Measurements from ENCODE around the gene COA3. TPM values are rescaled to one million over a fixed set of nuclear protein-coding genes. Genes with fewer than 3 reads are reported as not detected.

The COA3 gene
- 48.9 and 52.8 TPM in 2 replicates for total RNA-seq

DNA sequence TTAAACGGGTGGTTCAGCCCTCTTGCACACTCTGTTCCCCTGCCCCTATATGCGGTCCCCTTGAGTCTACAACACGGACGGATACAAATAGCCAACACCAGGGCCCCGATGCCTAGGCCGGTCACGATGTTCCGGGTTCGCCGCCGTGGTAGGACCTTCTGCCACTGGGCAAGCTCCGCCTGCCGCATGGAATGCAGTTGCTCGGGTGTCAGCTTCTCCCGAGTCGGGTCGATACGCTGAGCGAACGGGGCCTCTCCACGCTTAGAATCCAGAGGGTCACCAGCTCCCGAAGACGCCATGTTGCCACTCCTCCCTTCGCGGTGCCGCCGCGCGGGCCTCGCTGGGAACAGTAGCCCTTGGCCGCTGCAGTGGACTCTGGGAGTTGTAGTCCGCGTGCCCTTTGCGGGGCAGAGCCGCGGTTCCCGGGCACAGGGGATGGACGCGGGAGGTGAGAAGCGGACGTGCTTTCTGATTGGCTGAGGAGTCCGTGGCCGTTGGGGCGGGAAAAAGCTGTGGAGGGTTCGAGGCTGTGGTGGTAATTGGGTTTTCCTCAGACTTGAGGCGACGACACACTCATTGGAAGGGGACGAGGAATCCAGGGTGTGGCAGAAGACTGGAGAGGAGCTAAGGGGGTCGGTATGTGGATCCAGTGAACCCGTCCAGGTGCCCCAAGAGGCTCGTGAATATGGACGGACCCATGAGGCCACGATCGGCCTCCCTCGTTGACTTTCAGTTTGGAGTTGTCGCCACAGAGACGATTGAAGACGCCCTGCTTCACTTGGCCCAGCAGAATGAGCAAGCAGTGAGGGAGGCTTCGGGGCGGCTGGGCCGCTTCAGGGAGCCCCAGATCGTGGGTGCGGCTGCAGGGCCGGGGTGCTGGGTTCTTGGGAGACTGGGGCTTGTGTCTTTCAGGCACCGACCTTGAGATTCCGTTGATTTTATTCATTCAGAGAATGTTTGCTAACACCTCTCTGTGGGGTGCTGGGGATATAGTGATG is at the start of gene COA3, which contains the start of gene CNTD1:
TSS of gene COA3 (minus strand) at position 322 of the 998 bp plus-strand sequence. CDS start at position 299, 23 bp downstream.
TSS of gene CNTD1 (plus strand) at position 479 of the 998 bp plus-strand sequence. CDS start at position 686, 207 bp downstream.

DNA sequence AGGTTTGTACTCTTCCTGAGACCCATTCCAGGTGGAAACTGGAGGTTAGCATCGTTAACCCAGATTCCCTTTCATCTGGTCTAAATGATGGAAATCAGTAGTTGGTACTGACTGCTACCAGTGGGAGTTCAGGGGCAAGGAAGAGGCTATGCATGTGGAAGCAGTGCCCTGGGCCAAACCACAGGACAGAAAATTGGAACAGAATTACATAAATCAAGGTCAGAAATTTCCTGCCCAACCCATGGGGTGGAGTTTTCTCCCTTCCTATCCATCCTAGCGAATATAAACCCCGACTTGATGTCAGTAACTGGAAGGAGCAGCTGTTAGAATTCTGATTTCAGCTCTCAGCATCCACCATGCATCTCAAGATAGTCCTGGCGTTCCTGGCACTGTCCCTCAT is 45.8 kb upstream of the COA3 start, which contains the start of gene AOC2:
TSS of gene AOC2 (plus strand) at position 310 of the 400 bp plus-strand sequence. CDS start at position 357, 47 bp downstream.

DNA sequence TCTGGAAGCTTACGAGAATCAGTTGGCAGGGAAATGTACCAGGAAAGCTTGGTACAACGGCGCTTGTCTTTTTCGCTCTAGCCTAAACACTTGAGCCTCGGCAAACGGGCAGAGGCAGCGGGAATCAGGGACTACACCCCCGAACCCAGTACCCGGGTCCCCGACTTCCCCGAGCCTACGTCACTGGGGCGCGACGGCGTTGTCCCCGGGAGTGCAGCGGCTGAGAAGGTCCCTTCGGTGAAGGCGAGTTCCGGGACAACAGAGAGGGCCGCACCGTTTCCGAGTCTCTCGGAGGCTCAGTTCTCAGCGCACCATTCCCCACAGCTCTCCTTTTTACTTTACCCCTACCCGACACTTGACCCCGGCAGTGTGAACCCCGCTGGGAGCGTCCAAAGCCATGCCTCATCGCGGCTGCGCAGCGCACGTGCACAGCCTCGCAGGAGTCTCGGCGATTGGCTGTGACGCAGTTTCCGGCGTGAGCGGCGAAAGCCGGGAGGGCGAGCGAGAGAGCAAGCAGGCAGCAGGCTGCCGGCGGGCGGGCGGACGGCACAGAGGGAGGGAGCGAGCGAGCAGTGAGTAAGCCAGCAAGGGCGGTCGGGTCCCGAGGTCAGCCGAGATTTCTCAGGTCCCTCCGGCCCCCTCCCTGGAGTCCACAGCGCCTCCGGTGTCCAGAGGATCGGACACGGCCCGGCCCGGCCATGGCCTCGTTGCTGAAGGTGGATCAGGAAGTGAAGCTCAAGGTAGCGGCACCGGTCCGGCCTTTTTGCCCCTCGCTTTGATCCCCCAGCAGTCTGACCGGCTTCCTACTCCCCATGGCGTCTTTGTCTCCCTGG is 34.6 kb upstream of the COA3 start, which contains the start of gene PSME3:
TSS of gene PSME3 (plus strand) at position 464 of the 833 bp plus-strand sequence. CDS start at position 699, 235 bp downstream.

DNA sequence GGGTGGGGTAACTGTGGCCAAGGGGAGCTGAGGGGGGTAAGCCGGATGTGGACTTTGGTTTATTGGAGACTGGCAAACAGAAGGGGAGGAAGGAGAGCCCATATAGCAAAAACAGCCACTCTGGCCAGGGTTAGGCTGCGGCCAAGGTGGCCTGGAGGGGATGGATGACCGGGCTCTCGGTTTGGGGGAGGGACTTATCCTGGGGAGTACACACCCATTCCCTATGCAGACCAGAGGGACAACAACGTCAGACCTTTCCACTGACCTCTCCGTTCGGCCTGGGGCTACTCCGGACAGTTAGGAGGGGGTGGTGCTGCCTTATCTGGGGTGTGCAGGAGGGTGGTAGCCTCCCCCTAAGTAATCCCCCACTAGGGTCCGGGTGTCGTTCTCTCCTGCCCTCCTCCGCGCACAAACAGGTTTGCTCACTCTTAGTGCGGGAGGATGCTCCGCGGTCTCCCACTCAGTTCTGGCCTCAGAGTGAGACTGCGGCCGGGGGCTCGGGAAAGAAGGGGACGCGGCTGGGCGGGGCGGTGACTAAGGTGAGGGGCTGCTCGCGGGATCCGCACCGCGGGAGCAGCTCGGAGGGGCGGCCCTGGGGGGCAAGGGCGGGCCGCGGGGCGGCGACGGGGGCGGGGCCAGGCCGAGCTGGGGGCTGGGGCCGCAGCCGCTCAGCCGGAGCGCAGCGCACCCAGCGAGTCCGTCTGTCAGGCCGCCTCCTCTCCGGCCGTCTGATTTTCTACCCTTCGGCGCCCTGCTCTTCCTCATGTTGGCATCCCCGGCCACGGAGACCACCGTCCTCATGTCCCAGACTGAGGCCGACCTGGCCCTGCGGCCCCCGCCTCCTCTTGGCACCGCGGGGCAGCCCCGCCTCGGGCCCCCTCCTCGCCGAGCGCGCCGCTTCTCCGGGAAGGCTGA is 18.3 kb downstream of the COA3 start, which contains the start of gene WNK4:
TSS of gene WNK4 (plus strand) at position 675 of the 915 bp plus-strand sequence. CDS start at position 764, 89 bp downstream.

DNA sequence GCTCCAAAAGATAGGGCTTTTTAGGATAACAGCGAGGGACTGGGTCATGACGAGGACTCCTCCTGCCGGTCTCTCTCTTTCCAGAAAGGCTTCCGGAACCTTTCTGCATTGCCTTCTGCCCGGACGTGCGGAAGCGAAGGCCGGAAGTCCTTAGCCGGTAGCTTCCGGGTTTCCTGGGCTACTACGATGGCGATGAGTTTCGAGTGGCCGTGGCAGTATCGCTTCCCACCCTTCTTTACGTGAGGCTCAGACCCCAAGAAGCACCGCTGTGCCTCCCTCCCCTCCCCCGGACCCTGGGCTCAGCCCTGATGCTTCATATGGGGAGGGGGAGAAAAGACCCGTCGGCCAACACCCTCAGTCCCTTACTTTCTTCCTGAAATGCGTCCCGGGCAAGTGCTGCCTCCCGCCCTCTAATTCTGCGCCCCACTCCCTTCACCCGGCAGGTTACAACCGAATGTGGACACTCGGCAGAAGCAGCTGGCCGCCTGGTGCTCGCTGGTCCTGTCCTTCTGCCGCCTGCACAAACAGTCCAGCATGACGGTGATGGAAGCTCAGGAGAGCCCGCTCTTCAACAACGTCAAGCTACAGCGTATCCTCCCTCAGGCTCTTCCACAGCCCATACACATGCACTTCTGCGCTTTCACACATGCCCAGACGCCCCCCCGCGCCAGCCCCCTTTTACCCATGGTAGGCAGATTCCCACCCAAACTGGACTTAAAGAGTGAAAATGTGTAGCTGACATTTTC is 25.0 kb downstream of the COA3 start, which contains the start of gene VPS25:
TSS of gene VPS25 (plus strand) at position 160 of the 746 bp plus-strand sequence. CDS start at position 187, 27 bp downstream.

GRCh38 chr17:42760652-42761581 is 37.6 kb downstream of the COA3 start, which contains the start of gene RAMP2:
RAMP2 (plus strand) TSS chr17:42761227; CDS start chr17:42761262, 35 bp downstream.

Small RNA genes lying within 50 kb of the gene (small RNA-seq; reads per million reads assigned to genes)
- gene HMGN2P15 (not detected), gene MIR6781 (not detected)

Other genes with a start within 250 kb of the COA3 start
- gene HSD17B1, start 245.8 kb downstream of the COA3 start, total RNA-seq = 0.39 and 0.86 TPM in 2 replicates
- 12.3 and 13.6 TPM in 2 replicates for gene COASY, start 236.6 kb downstream of the COA3 start, total RNA-seq
- gene MLX, start 231.6 kb downstream of the COA3 start, total RNA-seq = 32.2 and 38.5 TPM in 2 replicates
- 3.0 and 4.1 TPM in 2 replicates for gene PSMC3IP, start 221.0 kb downstream of the COA3 start, total RNA-seq
- 60.0 and 66.8 TPM in 2 replicates for gene RETREG3, start 189.3 kb downstream of the COA3 start, total RNA-seq
- gene TUBG1, start 189.0 kb downstream of the COA3 start, total RNA-seq = 17.1 and 18.1 TPM in 2 replicates
- gene TUBG2, start 139.4 kb downstream of the COA3 start, total RNA-seq = 14.9 and 15.3 TPM in 2 replicates
- gene PLEKHH3, start 121.7 kb downstream of the COA3 start, total RNA-seq = 8.0 and 8.2 TPM in 2 replicates
- 1.0 and 1.2 TPM in 2 replicates for gene CCR10, start 116.9 kb downstream of the COA3 start, total RNA-seq
- gene CNTNAP1, start 116.2 kb downstream of the COA3 start, total RNA-seq = 12.4 and 14.2 TPM in 2 replicates
- gene EZH1, start 53.7 kb downstream of the COA3 start, total RNA-seq = 26.6 and 27.7 TPM in 2 replicates
- gene RAMP2, start 37.5 kb downstream of the COA3 start, total RNA-seq = 0.22 TPM in 1 of 2 replicates, not detected in the other
- 51.0 and 57.1 TPM in 2 replicates for gene VPS25, start 25.3 kb downstream of the COA3 start, total RNA-seq
- under 0.01 TPM in 1 of 2 replicates, not detected in the other for gene WNK4, start 18.1 kb downstream of the COA3 start, total RNA-seq
- 0.13 and 0.65 TPM in 2 replicates for gene CNTD1, start 157 bp upstream of the COA3 start, total RNA-seq
- 73.6 and 81.3 TPM in 2 replicates for gene BECN1, start 25.6 kb upstream of the COA3 start, total RNA-seq
- gene PSME3, start 34.7 kb upstream of the COA3 start, total RNA-seq = 85.0 and 90.0 TPM in 2 replicates
- 1.3 and 2.6 TPM in 2 replicates for gene AOC2, start 45.9 kb upstream of the COA3 start, total RNA-seq
- 0.13 and 0.54 TPM in 2 replicates for gene AOC3, start 52.5 kb upstream of the COA3 start, total RNA-seq
- gene G6PC1, start 102.1 kb upstream of the COA3 start, total RNA-seq = not detected in 2 replicates
- 16.2 and 16.7 TPM in 2 replicates for gene AARSD1, start 165.8 kb upstream of the COA3 start, total RNA-seq
- 0.11 and 0.52 TPM in 2 replicates for gene PTGES3L, start 181.4 kb upstream of the COA3 start, total RNA-seq
- gene RUNDC1, start 181.9 kb upstream of the COA3 start, total RNA-seq = 11.0 and 11.8 TPM in 2 replicates
- 992 and 1,718 TPM in 2 replicates for gene RPL27, start 199.7 kb upstream of the COA3 start, total RNA-seq
- gene IFI35, start 208.1 kb upstream of the COA3 start, total RNA-seq = 43.2 and 51.2 TPM in 2 replicates
- 322 and 382 TPM in 2 replicates for gene VAT1, start 223.7 kb upstream of the COA3 start, total RNA-seq
- gene RND2, start 226.5 kb upstream of the COA3 start, total RNA-seq = 0.54 and 0.78 TPM in 2 replicates